DOHH2 (cell line): Measurements from ENCODE around the gene ACTR1B.

Experiments
- CTCF ChIP-seq: fragments of 200-600 bp; sonication (generic); IDR thresholded peaks from one replicate; pipeline ENCODE4 v1.5.1; 2014; ENCODE audit warnings: antibody characterized with exemption, mild to moderate bottlenecking, low read depth, low read length; ENCODE audit not compliant: poor library complexity, severe bottlenecking
- EZH2phosphoT487 ChIP-seq: fragments of 200-600 bp; sonication (generic); IDR thresholded peaks from 2 replicates; pipeline ENCODE4 v1.6.1; 2017; ENCODE audit warnings: borderline replicate concordance, mild to moderate bottlenecking, antibody characterized with exemption, low read length, moderate library complexity, mixed read lengths

- TF ChIP-seq CTCF, result no peak
- no peak for TF ChIP-seq EZH2phosphoT487
These were observed 39.1 kb upstream of the ACTR1B start for GRCh38 chr2:97702731-97703470.
